GM18867 (cell line): ENCODE measurements around the gene HYAL2.

Source experiments
- ATAC-seq: cut with Tn5 transposase; IDR thresholded peaks from one replicate; pipeline ENCODE4 v1.9.1; 2021; ENCODE audit warnings: mild to moderate bottlenecking, moderate library complexity; ENCODE audit not compliant: unreplicated experiment

The HYAL2 gene

GRCh38 chr3:50322386-50323091, at the start of gene HYAL2:
Gene HYAL2, minus strand, starts transcription at chr3:50322745. Its CDS starts 2,256 bp downstream, at chr3:50320489.
- no peak for ATAC-seq

- no peak for ATAC-seq
Measured at GRCh38 chr3:50371133-50371685, 48.7 kb upstream of the HYAL2 start.

GRCh38 chr3:50370594-50370993, 48.0 kb upstream of the HYAL2 start:
- no peak for ATAC-seq

GRCh38 chr3:50369012-50369670, 46.6 kb upstream of the HYAL2 start:
- no peak for ATAC-seq

GRCh38 chr3:50365842-50366220, 43.3 kb upstream of the HYAL2 start:
- no peak for ATAC-seq

- peak; percentile 85 for ATAC-seq
Measured at GRCh38 chr3:50365080-50365841, 42.7 kb upstream of the HYAL2 start.

- no peak for ATAC-seq
Measured at GRCh38 chr3:50364573-50365079, 42.1 kb upstream of the HYAL2 start.

GRCh38 chr3:50359760-50360110, 37.2 kb upstream of the HYAL2 start:
- ATAC-seq: peak; percentile 23

- peak; percentile 97 for ATAC-seq
Measured at GRCh38 chr3:50358911-50359759, 36.6 kb upstream of the HYAL2 start, which contains the start of gene TMEM115. Gene TMEM115, minus strand, starts transcription at chr3:50359521. Its CDS starts 458 bp downstream, at chr3:50359063.

GRCh38 chr3:50358355-50358910, 35.9 kb upstream of the HYAL2 start:
- no peak for ATAC-seq

- ATAC-seq: no peak
Measured at GRCh38 chr3:50357481-50357880, 34.9 kb upstream of the HYAL2 start.

- no peak for ATAC-seq
Measured at GRCh38 chr3:50356553-50356952, 34.0 kb upstream of the HYAL2 start.

- no peak for ATAC-seq
Measured at GRCh38 chr3:50355829-50356552, 33.4 kb upstream of the HYAL2 start.

GRCh38 chr3:50354850-50355249, 32.3 kb upstream of the HYAL2 start:
- ATAC-seq: no peak

GRCh38 chr3:50354186-50354764, 31.7 kb upstream of the HYAL2 start:
- no peak for ATAC-seq

- no peak for ATAC-seq
Measured at GRCh38 chr3:50353245-50354004, 30.9 kb upstream of the HYAL2 start.

- ATAC-seq: no peak
Measured at GRCh38 chr3:50352781-50353180, 30.2 kb upstream of the HYAL2 start.

GRCh38 chr3:50351323-50351697, 28.8 kb upstream of the HYAL2 start:
- ATAC-seq: no peak
